Measurements from ENCODE around the gene VAMP5.
A peak's percentile ranks its signal among the peaks of the same experiment; 100 is the strongest.

The VAMP5 gene

DNA sequence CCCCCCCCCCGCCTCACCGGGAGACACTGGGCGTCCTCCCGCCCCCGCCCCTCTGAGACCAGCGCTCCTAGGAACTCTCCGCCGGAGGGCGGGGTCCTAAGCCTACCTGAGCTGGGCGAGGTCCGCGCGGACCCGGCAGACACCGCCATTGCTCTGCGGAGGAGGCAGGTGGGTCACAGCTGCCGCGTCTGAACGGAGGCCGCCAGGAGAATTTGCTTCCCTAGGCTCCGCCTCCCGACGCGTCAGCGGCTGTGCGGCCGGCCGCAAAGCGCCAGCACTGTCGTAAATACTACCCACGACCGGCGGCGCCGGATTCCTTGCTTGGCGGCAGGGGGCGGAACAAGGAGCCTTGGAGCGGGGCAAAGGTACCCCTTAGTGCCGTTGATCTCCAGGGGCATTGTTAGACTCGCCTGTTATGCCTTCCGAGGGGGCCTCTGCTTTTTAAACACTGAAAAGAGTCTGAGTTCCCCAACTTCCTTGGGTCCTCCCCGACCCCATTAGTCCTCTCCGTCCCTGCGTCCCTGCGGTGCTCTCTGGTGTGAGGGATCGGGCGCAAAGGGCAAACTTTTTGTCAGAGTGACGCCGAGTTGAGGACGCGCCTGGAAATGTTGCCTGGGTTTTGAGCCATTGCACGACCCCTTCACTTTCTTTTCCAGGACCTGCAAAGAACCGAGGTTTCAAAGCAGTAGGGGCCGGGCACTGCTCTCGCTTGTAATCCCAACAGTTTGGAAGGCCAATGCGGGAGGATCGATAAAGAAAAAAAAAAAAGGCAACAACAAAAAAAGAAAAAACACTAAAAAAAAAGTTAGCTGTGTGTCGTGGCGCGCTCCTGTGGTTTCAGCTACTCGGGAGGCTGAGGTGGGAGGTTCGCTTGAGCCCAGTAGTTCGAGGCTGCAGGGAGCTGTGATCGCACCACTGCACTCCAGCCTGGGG lies 22.7 kb upstream of the VAMP5 start, which contains the start of gene GGCX:
GGCX (minus strand) TSS at position 214 of the 933 bp plus-strand sequence; CDS start at position 149, 65 bp downstream.
- peak within 1 kb of the TSS; percentile 57 for H3K4me3 ChIP-seq (ENCODE audit: low read depth, low read length)
- no peak for TF ChIP-seq CTCF (IDR thresholded peaks at IDR 0.05; ENCODE audit: borderline replicate concordance, insufficient read depth, low read depth, low read length)

DNA sequence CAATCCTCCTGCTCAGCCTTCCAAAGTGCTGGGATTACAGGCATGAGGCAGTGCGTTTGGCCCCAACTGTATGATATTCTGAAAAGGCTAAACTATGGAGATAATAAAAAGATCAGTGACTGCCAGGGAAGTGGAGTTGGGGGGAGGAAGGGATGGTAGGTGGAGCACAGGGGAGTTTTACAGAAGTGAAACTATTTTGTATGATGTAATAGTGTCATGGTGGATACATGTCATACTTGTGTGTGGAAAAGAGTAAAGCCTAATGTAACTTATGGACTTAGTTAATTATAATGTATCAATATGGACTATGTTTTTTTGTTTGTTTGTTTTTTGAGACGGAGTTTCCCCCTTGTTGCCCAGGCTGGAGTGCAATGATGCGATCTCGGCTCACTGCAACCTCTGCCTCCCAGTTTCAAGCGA lies 20.1 kb upstream of the VAMP5 start:
- no peak for TF ChIP-seq CTCF (IDR thresholded peaks at IDR 0.05; ENCODE audit: borderline replicate concordance, insufficient read depth, low read depth, low read length)
- no peak overlapping the region for H3K4me3 ChIP-seq (ENCODE audit: low read depth, low read length)

DNA sequence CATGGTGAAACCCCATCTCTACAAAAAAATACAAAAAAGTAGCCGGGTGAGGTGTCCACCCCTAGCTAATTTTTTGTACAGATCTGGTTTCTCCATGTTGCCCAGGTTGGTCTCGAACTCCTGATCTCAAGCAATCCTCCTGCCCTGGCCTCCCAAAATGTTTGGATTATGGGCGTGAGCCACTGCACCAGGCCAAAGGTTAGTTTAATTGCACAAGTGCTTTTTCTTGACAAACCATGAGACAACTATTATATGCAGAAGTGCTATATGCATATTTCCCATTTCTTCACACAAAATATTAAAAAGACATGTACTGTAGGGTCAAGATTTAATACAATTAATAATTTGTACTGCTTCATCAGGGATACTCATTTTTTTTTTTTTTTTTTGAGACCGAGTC lies 18.0 kb upstream of the VAMP5 start:
- TF ChIP-seq CTCF (IDR thresholded peaks at IDR 0.05; ENCODE audit: borderline replicate concordance, insufficient read depth, low read depth, low read length) = no peak
- no peak overlapping the region for H3K4me3 ChIP-seq (ENCODE audit: low read depth, low read length)

DNA sequence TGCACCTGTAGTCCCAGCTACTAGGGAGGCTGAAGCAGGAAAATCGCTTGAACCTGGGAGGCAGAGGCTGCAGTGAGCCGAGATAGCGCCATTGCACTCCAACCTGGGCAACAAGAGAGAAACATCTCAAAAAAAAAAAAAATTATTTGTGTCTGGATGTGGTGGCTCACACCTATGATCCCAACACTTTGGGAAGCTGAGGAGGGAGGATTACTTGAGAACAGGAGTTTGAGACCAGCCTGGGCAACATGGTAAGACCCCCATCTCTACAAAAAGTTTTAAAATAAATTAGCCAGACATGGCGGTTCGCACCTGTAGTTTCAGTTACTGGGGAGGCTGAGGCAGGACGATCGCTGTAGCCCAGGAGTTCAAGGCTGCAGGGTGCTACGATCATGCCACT lies 8.5 kb upstream of the VAMP5 start:
- TF ChIP-seq CTCF (IDR thresholded peaks at IDR 0.05; ENCODE audit: borderline replicate concordance, insufficient read depth, low read depth, low read length) = no peak
- H3K4me3 ChIP-seq (ENCODE audit: low read depth, low read length) = no peak overlapping the region

DNA sequence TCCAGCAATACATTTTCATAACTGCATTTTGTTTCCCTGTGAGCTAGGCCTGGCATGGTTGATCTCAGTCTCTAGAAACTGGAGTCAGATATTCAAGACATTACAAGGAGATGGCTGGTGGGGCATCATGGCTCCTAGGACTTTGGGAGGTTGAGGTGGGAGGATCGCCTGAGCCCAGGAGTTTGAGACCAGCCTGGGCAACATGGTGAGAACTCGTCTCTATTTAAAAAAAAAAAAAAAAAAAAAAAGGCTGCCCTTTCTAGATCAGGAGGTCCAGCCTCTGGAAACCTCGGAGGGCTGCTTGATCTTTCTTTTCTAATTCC lies 7.2 kb upstream of the VAMP5 start:
- TF ChIP-seq CTCF (IDR thresholded peaks at IDR 0.05; ENCODE audit: borderline replicate concordance, insufficient read depth, low read depth, low read length) = no peak
- peak overlapping the region; percentile 51 for H3K4me3 ChIP-seq (ENCODE audit: low read depth, low read length)

DNA sequence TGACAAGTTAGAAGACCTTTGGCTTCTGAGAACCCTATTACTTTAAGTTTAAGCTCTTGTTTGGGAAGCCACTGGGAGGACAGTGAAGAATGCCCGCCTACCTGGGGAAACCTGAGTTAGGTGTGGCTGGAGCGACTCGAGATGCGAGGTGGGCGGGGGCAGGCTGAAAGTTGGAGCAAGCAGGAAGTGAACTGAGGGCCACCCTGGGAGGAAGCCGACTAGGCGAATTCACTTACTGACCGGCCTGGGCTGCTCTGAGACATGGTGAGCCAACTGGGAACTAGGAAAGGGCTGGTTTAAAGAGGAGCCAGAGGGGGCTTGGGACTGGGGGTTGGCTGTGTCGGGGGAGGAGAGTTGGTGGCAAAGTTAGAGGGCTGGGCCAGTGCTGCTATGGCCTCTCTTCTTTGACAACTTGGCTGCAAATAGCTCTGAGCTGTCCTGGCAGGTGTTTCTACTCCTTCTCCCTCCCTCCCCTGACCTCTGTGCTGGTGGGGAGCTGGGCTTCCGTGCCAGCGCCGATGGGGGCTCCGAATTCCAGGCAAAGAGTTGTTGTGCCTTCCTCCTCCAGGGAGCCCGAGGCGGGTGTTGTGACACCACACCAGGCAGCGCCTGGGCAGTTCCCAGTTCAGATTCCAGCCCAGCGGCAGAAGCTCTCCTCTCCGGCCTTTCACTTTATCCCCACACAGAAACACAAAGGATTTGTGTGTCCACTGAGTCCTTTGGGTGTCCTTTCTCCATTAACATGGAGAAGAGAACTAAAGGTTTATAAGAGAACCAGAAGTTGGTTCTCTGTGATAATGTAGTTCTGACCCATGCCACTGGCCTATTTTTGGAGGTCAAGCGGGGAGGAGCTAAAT lies 6.6 kb upstream of the VAMP5 start, which contains the start of gene VAMP8:
VAMP8 (plus strand) TSS at position 201 of the 857 bp plus-strand sequence; CDS start at position 262, 61 bp downstream.
- no peak for TF ChIP-seq CTCF (IDR thresholded peaks at IDR 0.05; ENCODE audit: borderline replicate concordance, insufficient read depth, low read depth, low read length)
- H3K4me3 ChIP-seq (ENCODE audit: low read depth, low read length) = peak within 1 kb of the TSS; percentile 51
